HEK293 (cell line): ENCODE measurements around the gene CNTNAP5.

Experiments used
- GLIS2 ChIP-seq: fragments of 450-650 bp; formaldehyde crosslinking; IDR thresholded peaks from 2 replicates; pipeline ENCODE4 v1.5.1; 2016; ENCODE audit warnings: missing biosample characterization, missing genetic modification characterization
- HOXA7 ChIP-seq: sonication (generic); formaldehyde crosslinking; IDR thresholded peaks from 2 replicates; pipeline ENCODE4 v1.8.1; 2022; ENCODE audit warnings: missing genetic modification reagents, borderline replicate concordance
- ZNF184 ChIP-seq: fragments of 450-650 bp; IDR thresholded peaks from 2 replicates; pipeline ENCODE4 v1.5.1; 2018; ENCODE audit warnings: missing biosample characterization, mild to moderate bottlenecking, missing genetic modification characterization
- ZNF48 ChIP-seq: fragments of 450-650 bp; formaldehyde crosslinking; IDR thresholded peaks from 2 replicates; pipeline ENCODE4 v1.5.1; 2016; ENCODE audit warnings: missing biosample characterization, missing genetic modification characterization
- TF ChIP-seq, protein P1 (sequence below): fragments of 450-650 bp; formaldehyde crosslinking; IDR thresholded peaks from 2 replicates; pipeline ENCODE4 v1.5.1; 2016; ENCODE audit warnings: missing biosample characterization, missing genetic modification characterization
- TF ChIP-seq, protein P2 (sequence below): fragments of 450-650 bp; formaldehyde crosslinking; IDR thresholded peaks from 2 replicates; pipeline ENCODE4 v1.5.1; 2016; ENCODE audit warnings: missing biosample characterization, missing genetic modification characterization
- TF ChIP-seq, protein P3 (sequence below): fragments of 450-650 bp; formaldehyde crosslinking; conservative IDR thresholded peaks from 2 replicates; pipeline ENCODE4 v1.5.1; 2016; ENCODE audit warnings: low read depth, missing biosample characterization, missing genetic modification characterization

DNA sequence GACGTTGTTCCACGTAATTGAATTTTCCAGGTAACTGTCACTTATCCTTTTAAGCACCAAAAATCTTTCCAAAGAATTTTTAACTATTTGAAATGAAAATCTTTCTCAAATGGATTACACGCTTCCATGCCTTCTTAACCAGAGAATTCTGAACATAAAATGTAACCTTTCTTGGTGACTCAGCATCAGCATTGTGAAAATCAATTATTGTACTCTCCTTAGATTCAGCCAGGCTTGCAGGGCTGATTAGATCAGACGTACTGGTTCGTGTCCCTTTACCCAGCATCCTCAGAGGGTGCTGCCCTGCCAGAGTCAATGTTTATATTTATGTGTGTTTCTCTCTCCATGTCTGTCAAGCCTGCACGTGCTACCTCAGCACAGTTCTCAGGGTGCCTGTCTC is 623.9 kb downstream of the CNTNAP5 start:
- TF ChIP-seq ZNF184 (tag by site-specific recombination) (no peak), ZNF48 (tag by site-specific recombination) (no peak), HOXA7 (CRISPR knock-in tag) (no peak), GLIS2 (tag by site-specific recombination) (no peak)
- TF ChIP-seq, protein P1, sequence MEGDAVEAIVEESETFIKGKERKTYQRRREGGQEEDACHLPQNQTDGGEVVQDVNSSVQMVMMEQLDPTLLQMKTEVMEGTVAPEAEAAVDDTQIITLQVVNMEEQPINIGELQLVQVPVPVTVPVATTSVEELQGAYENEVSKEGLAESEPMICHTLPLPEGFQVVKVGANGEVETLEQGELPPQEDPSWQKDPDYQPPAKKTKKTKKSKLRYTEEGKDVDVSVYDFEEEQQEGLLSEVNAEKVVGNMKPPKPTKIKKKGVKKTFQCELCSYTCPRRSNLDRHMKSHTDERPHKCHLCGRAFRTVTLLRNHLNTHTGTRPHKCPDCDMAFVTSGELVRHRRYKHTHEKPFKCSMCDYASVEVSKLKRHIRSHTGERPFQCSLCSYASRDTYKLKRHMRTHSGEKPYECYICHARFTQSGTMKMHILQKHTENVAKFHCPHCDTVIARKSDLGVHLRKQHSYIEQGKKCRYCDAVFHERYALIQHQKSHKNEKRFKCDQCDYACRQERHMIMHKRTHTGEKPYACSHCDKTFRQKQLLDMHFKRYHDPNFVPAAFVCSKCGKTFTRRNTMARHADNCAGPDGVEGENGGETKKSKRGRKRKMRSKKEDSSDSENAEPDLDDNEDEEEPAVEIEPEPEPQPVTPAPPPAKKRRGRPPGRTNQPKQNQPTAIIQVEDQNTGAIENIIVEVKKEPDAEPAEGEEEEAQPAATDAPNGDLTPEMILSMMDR, result no peak
- TF ChIP-seq, protein P2, sequence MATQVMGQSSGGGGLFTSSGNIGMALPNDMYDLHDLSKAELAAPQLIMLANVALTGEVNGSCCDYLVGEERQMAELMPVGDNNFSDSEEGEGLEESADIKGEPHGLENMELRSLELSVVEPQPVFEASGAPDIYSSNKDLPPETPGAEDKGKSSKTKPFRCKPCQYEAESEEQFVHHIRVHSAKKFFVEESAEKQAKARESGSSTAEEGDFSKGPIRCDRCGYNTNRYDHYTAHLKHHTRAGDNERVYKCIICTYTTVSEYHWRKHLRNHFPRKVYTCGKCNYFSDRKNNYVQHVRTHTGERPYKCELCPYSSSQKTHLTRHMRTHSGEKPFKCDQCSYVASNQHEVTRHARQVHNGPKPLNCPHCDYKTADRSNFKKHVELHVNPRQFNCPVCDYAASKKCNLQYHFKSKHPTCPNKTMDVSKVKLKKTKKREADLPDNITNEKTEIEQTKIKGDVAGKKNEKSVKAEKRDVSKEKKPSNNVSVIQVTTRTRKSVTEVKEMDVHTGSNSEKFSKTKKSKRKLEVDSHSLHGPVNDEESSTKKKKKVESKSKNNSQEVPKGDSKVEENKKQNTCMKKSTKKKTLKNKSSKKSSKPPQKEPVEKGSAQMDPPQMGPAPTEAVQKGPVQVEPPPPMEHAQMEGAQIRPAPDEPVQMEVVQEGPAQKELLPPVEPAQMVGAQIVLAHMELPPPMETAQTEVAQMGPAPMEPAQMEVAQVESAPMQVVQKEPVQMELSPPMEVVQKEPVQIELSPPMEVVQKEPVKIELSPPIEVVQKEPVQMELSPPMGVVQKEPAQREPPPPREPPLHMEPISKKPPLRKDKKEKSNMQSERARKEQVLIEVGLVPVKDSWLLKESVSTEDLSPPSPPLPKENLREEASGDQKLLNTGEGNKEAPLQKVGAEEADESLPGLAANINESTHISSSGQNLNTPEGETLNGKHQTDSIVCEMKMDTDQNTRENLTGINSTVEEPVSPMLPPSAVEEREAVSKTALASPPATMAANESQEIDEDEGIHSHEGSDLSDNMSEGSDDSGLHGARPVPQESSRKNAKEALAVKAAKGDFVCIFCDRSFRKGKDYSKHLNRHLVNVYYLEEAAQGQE (tag by site-specific recombination), result no peak
- TF ChIP-seq, protein P3, sequence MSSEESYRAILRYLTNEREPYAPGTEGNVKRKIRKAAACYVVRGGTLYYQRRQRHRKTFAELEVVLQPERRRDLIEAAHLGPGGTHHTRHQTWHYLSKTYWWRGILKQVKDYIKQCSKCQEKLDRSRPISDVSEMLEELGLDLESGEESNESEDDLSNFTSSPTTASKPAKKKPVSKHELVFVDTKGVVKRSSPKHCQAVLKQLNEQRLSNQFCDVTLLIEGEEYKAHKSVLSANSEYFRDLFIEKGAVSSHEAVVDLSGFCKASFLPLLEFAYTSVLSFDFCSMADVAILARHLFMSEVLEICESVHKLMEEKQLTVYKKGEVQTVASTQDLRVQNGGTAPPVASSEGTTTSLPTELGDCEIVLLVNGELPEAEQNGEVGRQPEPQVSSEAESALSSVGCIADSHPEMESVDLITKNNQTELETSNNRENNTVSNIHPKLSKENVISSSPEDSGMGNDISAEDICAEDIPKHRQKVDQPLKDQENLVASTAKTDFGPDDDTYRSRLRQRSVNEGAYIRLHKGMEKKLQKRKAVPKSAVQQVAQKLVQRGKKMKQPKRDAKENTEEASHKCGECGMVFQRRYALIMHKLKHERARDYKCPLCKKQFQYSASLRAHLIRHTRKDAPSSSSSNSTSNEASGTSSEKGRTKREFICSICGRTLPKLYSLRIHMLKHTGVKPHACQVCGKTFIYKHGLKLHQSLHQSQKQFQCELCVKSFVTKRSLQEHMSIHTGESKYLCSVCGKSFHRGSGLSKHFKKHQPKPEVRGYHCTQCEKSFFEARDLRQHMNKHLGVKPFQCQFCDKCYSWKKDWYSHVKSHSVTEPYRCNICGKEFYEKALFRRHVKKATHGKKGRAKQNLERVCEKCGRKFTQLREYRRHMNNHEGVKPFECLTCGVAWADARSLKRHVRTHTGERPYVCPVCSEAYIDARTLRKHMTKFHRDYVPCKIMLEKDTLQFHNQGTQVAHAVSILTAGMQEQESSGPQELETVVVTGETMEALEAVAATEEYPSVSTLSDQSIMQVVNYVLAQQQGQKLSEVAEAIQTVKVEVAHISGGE, result no peak
